Activated CD4-positive, alpha-beta memory T cell treated with anti-CD3 and anti-CD28 coated beads for 36 hours (primary cell): ENCODE measurements around the gene UTP15. TPM values are rescaled to one million over a fixed set of nuclear protein-coding genes. Genes with fewer than 3 reads are reported as not detected.
A peak's percentile ranks its signal among the peaks of the same experiment; 100 is the strongest.

ENCODE experiments used
- CTCF ChIA-PET: fragments of 350-600 bp; sonication (Branson Sonifier 250); formaldehyde crosslinking; loops from one replicate; lab custom pipeline; 2021; ENCODE audit warnings: antibody characterized with exemption, inconsistent platforms; lab: Charles Lee
- POLR2A ChIA-PET: fragments of 350-600 bp; sonication (Branson Sonifier 250); formaldehyde crosslinking; loops from one replicate; lab custom pipeline; 2021; ENCODE audit warnings: antibody characterized with exemption; lab: Charles Lee
- DNase-seq: peaks from one replicate; pipeline ENCODE4 v3.0.0-alpha.2; 2020
- H3K27ac Mint-ChIP-seq: one replicate; pipeline ENCODE4 v1.8.0; 2021; ENCODE audit warnings: mixed read lengths
- H3K27me3 Mint-ChIP-seq: one replicate; pipeline ENCODE4 v1.8.0; 2021; ENCODE audit warnings: mixed read lengths
- H3K36me3 Mint-ChIP-seq: one replicate; pipeline ENCODE4 v1.8.0; 2021; ENCODE audit warnings: mixed read lengths
- H3K4me1 Mint-ChIP-seq: one replicate; pipeline ENCODE4 v1.8.0; 2021; ENCODE audit warnings: low read depth, mixed read lengths
- H3K4me3 Mint-ChIP-seq: one replicate; pipeline ENCODE4 v1.8.0; 2021; ENCODE audit warnings: mild to moderate bottlenecking, mixed read lengths
- H3K9me3 Mint-ChIP-seq: one replicate; pipeline ENCODE4 v1.8.0; 2021; ENCODE audit warnings: mixed read lengths
- intact Hi-C: fragments of 100-400 bp; cut with micrococcal nuclease; formaldehyde crosslinking; loops from one replicate; pipeline ENCODE4 v1.15.1; 2023
- total RNA-seq, 2 experiments: library from RNA; stranded (reverse); gene quantifications; one replicate each; pipeline ENCODE4 v1.2.3, GENCODE V29; 2021

The UTP15 gene
- total RNA-seq, 2 experiments from 2014 or later = 29.7 to 33.1 TPM

- H3K27ac Mint-ChIP-seq = no peak overlapping the region
- no peak for DNase-seq
- POLR2A ChIA-PET = no interaction called here
- peaks cover 12% of the 10 kb centered on the region for H3K27me3 Mint-ChIP-seq
- no peak overlapping the region for H3K4me3 Mint-ChIP-seq
- H3K4me1 Mint-ChIP-seq = no peaks in the 10 kb centered on the region
- CTCF ChIA-PET = interaction anchor here (1.2 to 5.4 kb wide), 2 partner anchors 9 to 19 kb away, joined by 4 to 142 read pairs; no protein-coding TSS in a partner anchor
- intact Hi-C loops = no loop called here
- no peaks in the 10 kb centered on the region for H3K36me3 Mint-ChIP-seq
- H3K9me3 Mint-ChIP-seq = no peaks in the 10 kb centered on the region
Observed at GRCh38 chr5:73539730-73540129, 25.8 kb upstream of the UTP15 start.

- Mint-ChIP-seq H3K4me1 (no peaks in the 10 kb centered on the region), H3K27ac (no peak overlapping the region), H3K4me3 (no peak overlapping the region), H3K9me3 (no peaks in the 10 kb centered on the region), H3K36me3 (no peaks in the 10 kb centered on the region), H3K27me3 (peaks cover 12% of the 10 kb centered on the region)
- no peak for DNase-seq
- intact Hi-C loops = no loop called here
- POLR2A ChIA-PET = no interaction called here
- CTCF ChIA-PET = interaction anchor here (1.2 kb wide), 1 partner anchor 10 kb away, joined by 4 read pairs; no protein-coding TSS in a partner anchor
Observed at GRCh38 chr5:73540192-73540591, 25.4 kb upstream of the UTP15 start.

GRCh38 chr5:73542020-73542419 is 23.5 kb upstream of the UTP15 start:
- ChIA-PET POLR2A (interaction anchor here (0.8 kb wide), 1 partner anchor 23 kb away, joined by 3 read pairs; the partner anchor contains the start of gene ANKRA2), CTCF (no interaction called here)
- DNase-seq = no peak
- H3K9me3 Mint-ChIP-seq = no peaks in the 10 kb centered on the region
- no peak overlapping the region for H3K4me3 Mint-ChIP-seq
- no peaks in the 10 kb centered on the region for H3K4me1 Mint-ChIP-seq
- no peaks in the 10 kb centered on the region for H3K36me3 Mint-ChIP-seq
- intact Hi-C loops = no loop called here
- H3K27ac Mint-ChIP-seq = no peak overlapping the region
- peaks cover 9% of the 10 kb centered on the region for H3K27me3 Mint-ChIP-seq

- no peak overlapping the region for H3K27ac Mint-ChIP-seq
- H3K4me1 Mint-ChIP-seq = no peaks in the 10 kb centered on the region
- H3K27me3 Mint-ChIP-seq = peaks cover 9% of the 10 kb centered on the region
- intact Hi-C loops = no loop called here
- H3K9me3 Mint-ChIP-seq = no peaks in the 10 kb centered on the region
- H3K36me3 Mint-ChIP-seq = no peaks in the 10 kb centered on the region
- no peak for DNase-seq
- CTCF ChIA-PET = no interaction called here
- POLR2A ChIA-PET = no interaction called here
- H3K4me3 Mint-ChIP-seq = no peak overlapping the region
Observed at GRCh38 chr5:73544429-73545402, 20.8 kb upstream of the UTP15 start.

GRCh38 chr5:73545403-73545779 is 20.2 kb upstream of the UTP15 start:
- ChIA-PET POLR2A (no interaction called here), CTCF (interaction anchor here (1.2 kb wide), 1 partner anchor 8 kb away, joined by 5 read pairs; no protein-coding TSS in a partner anchor)
- no peak for DNase-seq
- no peak overlapping the region for H3K27ac Mint-ChIP-seq
- no peaks in the 10 kb centered on the region for H3K36me3 Mint-ChIP-seq
- no peak overlapping the region for H3K4me3 Mint-ChIP-seq
- intact Hi-C loops = no loop called here
- H3K9me3 Mint-ChIP-seq = no peaks in the 10 kb centered on the region
- H3K4me1 Mint-ChIP-seq = no peaks in the 10 kb centered on the region
- H3K27me3 Mint-ChIP-seq = peaks cover 5% of the 10 kb centered on the region

GRCh38 chr5:73550016-73550415 is 15.5 kb upstream of the UTP15 start:
- Mint-ChIP-seq H3K27me3 (no peaks in the 10 kb centered on the region), H3K9me3 (no peaks in the 10 kb centered on the region), H3K4me3 (no peak overlapping the region), H3K4me1 (no peaks in the 10 kb centered on the region), H3K36me3 (peaks cover 3% of the 10 kb centered on the region), H3K27ac (no peak overlapping the region)
- DNase-seq = no peak
- ChIA-PET CTCF (no interaction called here), POLR2A (no interaction called here)
- intact Hi-C loops = no loop called here

GRCh38 chr5:73552642-73553041 is 12.9 kb upstream of the UTP15 start:
- no peak overlapping the region for H3K4me3 Mint-ChIP-seq
- ChIA-PET CTCF (interaction anchor here (0.7 kb wide), 1 partner anchor 82 kb away, joined by 4 read pairs; no protein-coding TSS in a partner anchor), POLR2A (no interaction called here)
- H3K9me3 Mint-ChIP-seq = no peaks in the 10 kb centered on the region
- no peak overlapping the region for H3K27ac Mint-ChIP-seq
- DNase-seq = no peak
- intact Hi-C loops = no loop called here
- H3K4me1 Mint-ChIP-seq = no peaks in the 10 kb centered on the region
- H3K27me3 Mint-ChIP-seq = no peaks in the 10 kb centered on the region
- H3K36me3 Mint-ChIP-seq = peaks cover 5% of the 10 kb centered on the region

- Mint-ChIP-seq H3K27me3 (no peaks in the 10 kb centered on the region), H3K4me1 (peaks cover 8% of the 10 kb centered on the region), H3K27ac (no peak overlapping the region), H3K4me3 (no peak overlapping the region), H3K9me3 (no peaks in the 10 kb centered on the region), H3K36me3 (peaks cover 12% of the 10 kb centered on the region)
- DNase-seq = no peak
- ChIA-PET CTCF (interaction anchor here (0.8 to 2.2 kb wide), 3 partner anchors 9 to 38 kb away, joined by 3 to 8 read pairs (median 3); no protein-coding TSS in a partner anchor), POLR2A (no interaction called here)
- intact Hi-C loops = no loop called here
Observed at GRCh38 chr5:73558950-73559349, 6.6 kb upstream of the UTP15 start.

GRCh38 chr5:73564018-73564417 is 1.5 kb upstream of the UTP15 start:
- POLR2A ChIA-PET = interaction anchor here (2.6 kb wide), 1 partner anchor 66 kb away, joined by 14 read pairs; the partner anchor contains the start of gene BTF3
- no peaks in the 10 kb centered on the region for H3K9me3 Mint-ChIP-seq
- no peak for DNase-seq
- peak overlapping the region; percentile 92 for H3K27ac Mint-ChIP-seq
- H3K4me3 Mint-ChIP-seq = peak overlapping the region; percentile 92
- CTCF ChIA-PET = interaction anchor here (0.7 to 1.7 kb wide), 4 partner anchors 26 to 341 kb away, joined by 3 to 6 read pairs (median 4); no protein-coding TSS in a partner anchor
- intact Hi-C loops = loop anchor here (5.0 to 10.0 kb wide), 2 partner anchors 1011 to 1203 kb away; partner anchors contain the start of genes GFM2 and NSA2
- no peaks in the 10 kb centered on the region for H3K27me3 Mint-ChIP-seq
- peaks cover 7% of the 10 kb centered on the region for H3K36me3 Mint-ChIP-seq
- H3K4me1 Mint-ChIP-seq = peaks cover 33% of the 10 kb centered on the region

- POLR2A ChIA-PET = interaction anchor here (0.9 to 2.6 kb wide), 4 partner anchors 23 to 67 kb away, joined by 3 to 14 read pairs (median 4); partner anchors contain the start of gene BTF3
- Mint-ChIP-seq H3K9me3 (no peaks in the 10 kb centered on the region), H3K36me3 (peaks cover 10% of the 10 kb centered on the region), H3K4me1 (peaks cover 33% of the 10 kb centered on the region), H3K4me3 (peak overlapping the region; percentile 92), H3K27ac (peak overlapping the region; percentile 92), H3K27me3 (no peaks in the 10 kb centered on the region)
- CTCF ChIA-PET = interaction anchor here (1.2 to 1.7 kb wide), 3 partner anchors 27 to 113 kb away, joined by 4 to 6 read pairs (median 5); no protein-coding TSS in a partner anchor
- intact Hi-C loops = loop anchor here (1.0 to 10.0 kb wide), 3 partner anchors 66 to 1203 kb away; partner anchors contain the start of genes BTF3, GFM2 and NSA2
- DNase-seq = peak; percentile 40
Observed at GRCh38 chr5:73564675-73565074, 868 bp upstream of the UTP15 start.

GRCh38 chr5:73565969-73566547 is 515 bp downstream of the UTP15 start:
- intact Hi-C loops = loop anchor here (1.0 to 10.0 kb wide), 2 partner anchors 68 to 1009 kb away; partner anchors contain the start of gene BTF3
- H3K4me1 Mint-ChIP-seq = peaks cover 33% of the 10 kb centered on the region
- no peak for DNase-seq
- no peaks in the 10 kb centered on the region for H3K9me3 Mint-ChIP-seq
- H3K27me3 Mint-ChIP-seq = no peaks in the 10 kb centered on the region
- H3K36me3 Mint-ChIP-seq = peaks cover 16% of the 10 kb centered on the region
- ChIA-PET CTCF (no interaction called here), POLR2A (interaction anchor here (1.0 to 2.6 kb wide), 2 partner anchors 14 to 68 kb away, joined by 3 to 14 read pairs; partner anchors contain the start of gene BTF3)
- H3K4me3 Mint-ChIP-seq = peak overlapping the region; percentile 92
- peak overlapping the region; percentile 92 for H3K27ac Mint-ChIP-seq
